CD4-positive, alpha-beta T cell (primary cell): Measurements from ENCODE around the gene SLC23A2. TPM values are rescaled to one million over a fixed set of nuclear protein-coding genes. Genes with fewer than 3 reads are reported as not detected.

Experiments used
- ATAC-seq: fragments of 200-7000 bp; cut with Tn5 transposase; one replicate; pipeline ENCODE4 v1.10.0; 2022; ENCODE audit warnings: mild to moderate bottlenecking; ENCODE audit not compliant: poor library complexity
- CTCF ChIA-PET: fragments of 350-600 bp; sonication (Branson Sonifier 250); formaldehyde crosslinking; loops from one replicate; lab custom pipeline; 2021; ENCODE audit warnings: antibody characterized with exemption, inconsistent platforms; lab: Charles Lee
- POLR2A ChIA-PET: fragments of 350-600 bp; sonication (Branson Sonifier 250); formaldehyde crosslinking; loops from one replicate; lab custom pipeline; 2021; ENCODE audit warnings: antibody characterized with exemption, inconsistent platforms; lab: Charles Lee
- DNase-seq, 14 experiments: peaks; one replicate each; pipeline ENCODE4 v3.0.0-alpha.2; 2013 to 2020; ENCODE audit warnings: mixed read lengths in 2 of 14
- H3K27ac ChIP-seq, 2 donors: one replicate each; pipeline versions ENCODE4 v1.5.1 to v1.7.0; 2013; ENCODE audit warnings: low read length in 2 of 2, low read depth in 1 of 2, mild to moderate bottlenecking in 1 of 2
- H3K27me3 ChIP-seq, 2 experiments: 1 replicate in 1 of 2; 2 replicates in 1 of 2; pipeline versions ENCODE4 v1.6.1 to v1.7.0; 2013; ENCODE audit warnings: low read length in 2 of 2, control low read depth in 1 of 2, mild to moderate bottlenecking in 1 of 2, moderate library complexity in 1 of 2; ENCODE audit not compliant: insufficient read depth in 2 of 2, control insufficient read depth in 1 of 2
- H3K36me3 ChIP-seq: one replicate; pipeline ENCODE4 v1.6.1; 2013; ENCODE audit warnings: low read length, control low read depth; ENCODE audit not compliant: insufficient read depth
- H3K4me1 ChIP-seq: one replicate; pipeline ENCODE4 v1.6.1; 2013; ENCODE audit warnings: low read length, control low read depth; ENCODE audit not compliant: insufficient read depth
- H3K4me3 ChIP-seq: one replicate; pipeline ENCODE4 v1.5.1; 2013; ENCODE audit warnings: mild to moderate bottlenecking, low read length, moderate library complexity
- H3K9me3 ChIP-seq, 2 experiments: 1 replicate in 1 of 2; 2 replicates in 1 of 2; pipeline versions ENCODE4 v1.6.1 to v1.7.0; 2013; ENCODE audit warnings: low read length in 2 of 2, mild to moderate bottlenecking in 2 of 2, control low read depth in 1 of 2, moderate library complexity in 1 of 2; ENCODE audit not compliant: control insufficient read depth in 1 of 2, insufficient read depth in 1 of 2
- H3K27ac Mint-ChIP-seq: one replicate; pipeline ENCODE4 v1.8.0; 2020; ENCODE audit warnings: mixed read lengths
- H3K27me3 Mint-ChIP-seq: one replicate; pipeline ENCODE4 v1.8.0; 2021; ENCODE audit warnings: mixed read lengths
- H3K36me3 Mint-ChIP-seq: one replicate; pipeline ENCODE4 v1.8.0; 2021; ENCODE audit warnings: low read depth, mixed read lengths
- H3K4me1 Mint-ChIP-seq: one replicate; pipeline ENCODE4 v1.8.0; 2021; ENCODE audit warnings: low read depth, mixed read lengths
- H3K4me3 Mint-ChIP-seq: one replicate; pipeline ENCODE4 v1.8.0; 2020; ENCODE audit warnings: mild to moderate bottlenecking, mixed read lengths
- H3K9me3 Mint-ChIP-seq: one replicate; pipeline ENCODE4 v1.8.0; 2020; ENCODE audit warnings: mixed read lengths
- intact Hi-C, 2 experiments: fragments of 100-400 bp; cut with DNase I in 1 of 2; cut with micrococcal nuclease in 1 of 2; formaldehyde crosslinking; loops; one replicate each; pipeline versions ENCODE4 v1.15.1 to v1.9.0; 2023 to 2025; cut with DNase I, micrococcal nuclease
- total RNA-seq, 174 experiments: library from RNA in 2 of 174; stranded (reverse) in 2 of 174; gene quantifications; one replicate each; pipeline ENCODE4 v1.2.3 and lab custom pipeline; 2021 to 2026
- TF ChIP-seq, protein P1 (sequence below): fragments of 200-600 bp; IDR thresholded peaks from one replicate; pipeline ENCODE4 v1.8.0; 2022; ENCODE audit warnings: antibody characterized with exemption, mild to moderate bottlenecking

SLC23A2 gene
- total RNA-seq, 2 experiments from 2014 or later = 22.8 to 23.0 TPM

DNA sequence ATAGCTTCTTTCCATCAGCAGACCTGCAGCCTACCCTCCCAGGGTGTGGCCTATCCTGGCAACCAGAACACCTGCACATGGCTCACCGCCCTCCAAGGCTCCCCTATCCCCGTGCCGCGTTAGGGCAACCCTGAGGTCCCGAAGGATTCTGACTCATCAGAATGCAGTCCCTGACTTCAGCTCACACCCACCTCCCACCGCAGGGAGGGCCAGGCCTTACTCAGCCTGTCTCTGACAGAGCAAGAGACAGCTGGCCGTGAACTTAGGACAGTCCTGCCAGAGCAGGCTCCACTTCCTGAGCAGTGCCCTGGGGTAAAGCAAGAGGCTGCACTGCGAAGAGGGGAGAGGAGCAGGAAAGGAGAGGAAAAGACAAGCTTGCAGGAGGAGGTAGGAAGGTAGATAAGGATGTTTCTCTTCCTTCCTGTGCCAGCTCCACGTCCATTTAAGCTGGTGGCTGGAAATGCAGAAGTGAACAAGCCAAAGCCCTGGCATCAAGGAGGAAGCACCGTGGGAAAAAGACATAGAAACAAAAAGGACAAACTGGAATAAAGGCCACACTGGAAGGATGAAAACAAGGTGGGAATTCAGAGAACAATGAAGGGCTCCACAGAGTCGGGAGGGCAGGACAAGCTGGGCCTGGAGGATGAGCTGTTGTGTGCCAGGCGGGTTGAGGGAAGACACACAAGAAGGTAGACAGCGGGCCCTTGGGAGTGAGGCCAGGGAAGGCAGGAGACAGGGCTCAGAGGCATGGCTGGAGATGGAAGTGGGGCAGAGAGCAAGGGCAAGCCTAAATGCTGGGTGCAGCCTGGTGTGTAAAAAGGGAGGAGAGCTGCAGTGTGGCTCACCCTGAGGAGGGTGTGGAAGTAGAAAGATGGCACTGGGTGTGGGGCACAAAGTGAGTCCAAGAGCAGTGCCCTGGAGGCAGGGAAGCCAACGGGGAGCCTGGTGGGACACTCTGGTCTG lies 102.7 kb downstream of the SLC23A2 start:
- H3K4me1 Mint-ChIP-seq = peaks cover 7% of the 10 kb centered on the region
- Histone ChIP-seq H3K27me3 (no peaks in the 10 kb centered on the region), H3K4me1 (no peaks in the 10 kb centered on the region), H3K9me3 (no peaks in the 10 kb centered on the region), H3K27ac (no peak overlapping the region), H3K36me3 (peaks cover 41% of the 10 kb centered on the region), H3K4me3 (no peak overlapping the region)
- H3K9me3 Mint-ChIP-seq = no peaks in the 10 kb centered on the region
- ChIA-PET POLR2A (no interaction called here), CTCF (no interaction called here)
- intact Hi-C loops = no loop called here
- H3K4me3 Mint-ChIP-seq = no peak overlapping the region
- H3K36me3 Mint-ChIP-seq = peaks cover 73% of the 10 kb centered on the region
- H3K27ac Mint-ChIP-seq = no peak overlapping the region
- DNase-seq (no peak), ATAC-seq (no peak)
- H3K27me3 Mint-ChIP-seq = no peaks in the 10 kb centered on the region
- TF ChIP-seq, protein P1, sequence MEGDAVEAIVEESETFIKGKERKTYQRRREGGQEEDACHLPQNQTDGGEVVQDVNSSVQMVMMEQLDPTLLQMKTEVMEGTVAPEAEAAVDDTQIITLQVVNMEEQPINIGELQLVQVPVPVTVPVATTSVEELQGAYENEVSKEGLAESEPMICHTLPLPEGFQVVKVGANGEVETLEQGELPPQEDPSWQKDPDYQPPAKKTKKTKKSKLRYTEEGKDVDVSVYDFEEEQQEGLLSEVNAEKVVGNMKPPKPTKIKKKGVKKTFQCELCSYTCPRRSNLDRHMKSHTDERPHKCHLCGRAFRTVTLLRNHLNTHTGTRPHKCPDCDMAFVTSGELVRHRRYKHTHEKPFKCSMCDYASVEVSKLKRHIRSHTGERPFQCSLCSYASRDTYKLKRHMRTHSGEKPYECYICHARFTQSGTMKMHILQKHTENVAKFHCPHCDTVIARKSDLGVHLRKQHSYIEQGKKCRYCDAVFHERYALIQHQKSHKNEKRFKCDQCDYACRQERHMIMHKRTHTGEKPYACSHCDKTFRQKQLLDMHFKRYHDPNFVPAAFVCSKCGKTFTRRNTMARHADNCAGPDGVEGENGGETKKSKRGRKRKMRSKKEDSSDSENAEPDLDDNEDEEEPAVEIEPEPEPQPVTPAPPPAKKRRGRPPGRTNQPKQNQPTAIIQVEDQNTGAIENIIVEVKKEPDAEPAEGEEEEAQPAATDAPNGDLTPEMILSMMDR = no peak

DNA sequence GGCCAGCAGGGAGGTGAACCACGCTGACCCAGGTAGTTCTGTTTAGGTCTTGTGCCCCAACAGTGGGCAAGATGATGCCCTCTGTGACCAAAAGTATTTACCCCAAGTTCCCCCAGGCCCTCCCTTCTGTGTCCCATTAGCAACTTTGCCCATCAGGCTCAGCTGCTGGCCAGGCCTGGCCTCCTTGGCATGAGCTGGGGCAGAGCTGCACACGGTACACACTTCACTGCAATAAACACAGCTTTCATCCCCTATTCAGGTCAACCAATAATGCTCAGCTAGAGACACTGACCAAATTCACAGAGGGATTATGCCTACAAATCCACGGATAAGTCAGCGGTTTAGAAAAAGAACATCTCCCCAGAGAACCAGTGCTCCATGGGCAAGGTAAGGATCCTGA lies 103.7 kb downstream of the SLC23A2 start:
- no peak for DNase-seq
- H3K9me3 ChIP-seq = no peaks in the 10 kb centered on the region
- Mint-ChIP-seq H3K27me3 (no peaks in the 10 kb centered on the region), H3K27ac (no peak overlapping the region), H3K36me3 (peaks cover 70% of the 10 kb centered on the region), H3K4me1 (peaks cover 7% of the 10 kb centered on the region), H3K4me3 (no peak overlapping the region), H3K9me3 (no peaks in the 10 kb centered on the region)
- H3K36me3 ChIP-seq = peaks cover 41% of the 10 kb centered on the region
- H3K27ac ChIP-seq = no peak overlapping the region
- no peaks in the 10 kb centered on the region for H3K27me3 ChIP-seq
- POLR2A ChIA-PET = no interaction called here
- H3K4me1 ChIP-seq = no peaks in the 10 kb centered on the region
- TF ChIP-seq, protein P1 = no peak
- intact Hi-C loops = no loop called here
- H3K4me3 ChIP-seq = no peak overlapping the region
- no peak for ATAC-seq
- CTCF ChIA-PET = no interaction called here

DNA sequence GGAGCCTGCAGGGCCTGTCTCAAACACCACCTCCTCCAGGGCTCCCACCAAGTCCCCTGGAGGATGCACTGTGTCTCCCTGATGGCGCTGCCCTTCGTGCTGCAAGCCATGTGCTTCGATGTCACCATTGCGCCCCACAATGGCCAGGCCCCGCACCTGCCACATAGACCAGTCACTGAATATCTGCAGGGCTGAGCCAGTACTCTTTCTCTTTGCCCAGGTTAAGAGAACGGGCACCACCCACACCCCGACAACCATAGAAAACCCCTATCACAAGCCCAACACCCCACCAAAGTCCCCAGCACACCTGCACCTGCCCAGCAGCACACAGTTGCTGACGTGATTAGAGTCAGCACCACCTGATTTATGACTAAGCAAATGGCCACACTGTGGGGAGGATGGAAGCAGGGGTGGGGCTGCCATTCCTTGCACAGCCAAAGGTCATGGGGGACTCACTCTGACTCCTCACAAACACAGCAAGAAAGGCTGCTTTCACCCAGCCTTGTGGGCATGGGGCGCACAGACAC lies 104.3 kb downstream of the SLC23A2 start:
- Mint-ChIP-seq H3K27ac (no peak overlapping the region), H3K36me3 (peaks cover 65% of the 10 kb centered on the region), H3K4me3 (no peak overlapping the region), H3K4me1 (peaks cover 7% of the 10 kb centered on the region), H3K9me3 (no peaks in the 10 kb centered on the region), H3K27me3 (no peaks in the 10 kb centered on the region)
- no peaks in the 10 kb centered on the region for H3K4me1 ChIP-seq
- no peak overlapping the region for H3K4me3 ChIP-seq
- H3K27ac ChIP-seq = no peak overlapping the region
- intact Hi-C loops = no loop called here
- ATAC-seq (no peak), DNase-seq (peak in 5 of 14 experiments; percentile 12 to 32 (median 20))
- POLR2A ChIA-PET = no interaction called here
- peaks cover 39% of the 10 kb centered on the region for H3K36me3 ChIP-seq
- TF ChIP-seq, protein P1 = no peak
- H3K9me3 ChIP-seq = no peaks in the 10 kb centered on the region
- CTCF ChIA-PET = no interaction called here
- H3K27me3 ChIP-seq = no peaks in the 10 kb centered on the region
